NK-92 (cell line): ENCODE measurements around the gene CIAO2A.
"Not testable (repeated sequence)": the region's sequence is repeated elsewhere in the genome, so short reads cannot be mapped to it uniquely, and the experiment has no call there.

Source experiments
- DNase-seq: peaks from one replicate; lab custom pipeline; 2025; ENCODE audit not compliant: unreplicated experiment; lab: John Stamatoyannopoulos, UW

CIAO2A gene

GRCh38 chr15:64112073-64112772 is 18.6 kb upstream of the CIAO2A start:
- DNase-seq: no peak

- no peak for DNase-seq
These were observed 18.0 kb upstream of the CIAO2A start for GRCh38 chr15:64111679-64112050.

- DNase-seq: no peak
These were observed 17.5 kb upstream of the CIAO2A start for GRCh38 chr15:64110950-64111678.

GRCh38 chr15:64110108-64110701 is 16.6 kb upstream of the CIAO2A start:
- not testable (repeated sequence) for DNase-seq

GRCh38 chr15:64107337-64107736 is 13.7 kb upstream of the CIAO2A start:
- DNase-seq: no peak

- DNase-seq: no peak
These were observed 11.6 kb upstream of the CIAO2A start for GRCh38 chr15:64105113-64105704.

- no peak for DNase-seq
These were observed 8.9 kb upstream of the CIAO2A start for GRCh38 chr15:64102497-64102896.

GRCh38 chr15:64100958-64101357 is 7.3 kb upstream of the CIAO2A start:
- no peak for DNase-seq

GRCh38 chr15:64099379-64099778 is 5.7 kb upstream of the CIAO2A start:
- no peak for DNase-seq

- DNase-seq: no peak
These were observed 3.2 kb upstream of the CIAO2A start for GRCh38 chr15:64096668-64097384.

- DNase-seq: peak; percentile 72
These were observed 2.4 kb upstream of the CIAO2A start, which contains the start of gene SNX1 for GRCh38 chr15:64095795-64096667. TSS of gene SNX1 (plus strand) at chr15:64095982. CDS start at chr15:64096014, 32 bp downstream.

GRCh38 chr15:64095431-64095794 is 1.8 kb upstream of the CIAO2A start:
- DNase-seq: no peak

GRCh38 chr15:64092864-64093626 is 593 bp downstream of the CIAO2A start:
- no peak for DNase-seq

GRCh38 chr15:64092075-64092820 is 1.4 kb downstream of the CIAO2A start:
- DNase-seq: no peak

- no peak for DNase-seq
These were observed 3.1 kb downstream of the CIAO2A start for GRCh38 chr15:64090527-64090926.

- no peak for DNase-seq
These were observed 3.9 kb downstream of the CIAO2A start for GRCh38 chr15:64089543-64090280.

- no peak for DNase-seq
These were observed 10.9 kb downstream of the CIAO2A start for GRCh38 chr15:64082757-64083156.

- not testable (repeated sequence) for DNase-seq
These were observed 20.1 kb downstream of the CIAO2A start for GRCh38 chr15:64073496-64073895.
